Brain microvascular endothelial cell (primary cell): ENCODE measurements around the gene ADGRB3.

Experiments
- DNase-seq: peaks from one replicate; pipeline ENCODE4 v3.0.0-alpha.2; 2020
- H3K27ac ChIP-seq: fragments of 250-450 bp; sonication (Bioruptor Pico); 2 replicates; pipeline ENCODE4 v1.5.1; 2020; ENCODE audit warnings: mild to moderate bottlenecking, moderate library complexity
- H3K27me3 ChIP-seq: fragments of 250-450 bp; sonication (Bioruptor Pico); replicated peaks from 2 replicates; pipeline ENCODE4 v1.5.1; 2020; ENCODE audit warnings: mild to moderate bottlenecking
- H3K36me3 ChIP-seq: fragments of 250-450 bp; sonication (Bioruptor Pico); replicated peaks from 2 replicates; pipeline ENCODE4 v1.5.1; 2020; ENCODE audit warnings: mild to moderate bottlenecking
- H3K4me3 ChIP-seq: 2 replicates; pipeline ENCODE4 v1.5.1; 2011; ENCODE audit warnings: low read depth, mild to moderate bottlenecking, control low read depth, low read length, moderate library complexity
- CTCF ChIP-seq: IDR thresholded peaks from 2 replicates; pipeline ENCODE4 v1.5.1; 2011; ENCODE audit warnings: low read depth, mild to moderate bottlenecking, moderate library complexity, low read length, control low read depth, inconsistent platforms; ENCODE audit errors: missing control alignments
- in situ Hi-C: cut with HindIII; loops from 2 replicates; pipeline ENCODE4 v1.10.0; 2017; ENCODE audit warnings: low sequenced_read_pairs, low pct_ligation_motif_present

The ADGRB3 gene

GRCh38 chr6:69390125-69390524 lies 755.0 kb downstream of the ADGRB3 start:
- Histone ChIP-seq H3K27ac (no peak overlapping the region), H3K4me3 (no peak overlapping the region), H3K36me3 (no peaks in the 10 kb centered on the region), H3K27me3 (no peaks in the 10 kb centered on the region)
- in situ Hi-C loops: no loop called here
- no peak for DNase-seq
- no peak for TF ChIP-seq CTCF

GRCh38 chr6:69391106-69391505 lies 756.0 kb downstream of the ADGRB3 start:
- Histone ChIP-seq H3K4me3 (no peak overlapping the region), H3K36me3 (no peaks in the 10 kb centered on the region), H3K27me3 (no peaks in the 10 kb centered on the region), H3K27ac (no peak overlapping the region)
- in situ Hi-C loops: no loop called here
- TF ChIP-seq CTCF: no peak
- DNase-seq: no peak

- in situ Hi-C loops: no loop called here
- Histone ChIP-seq H3K27ac (no peak overlapping the region), H3K27me3 (no peaks in the 10 kb centered on the region), H3K4me3 (no peak overlapping the region), H3K36me3 (no peaks in the 10 kb centered on the region)
- DNase-seq: no peak
- TF ChIP-seq CTCF: no peak
Measured at GRCh38 chr6:69392745-69393144, 757.7 kb downstream of the ADGRB3 start.

- Histone ChIP-seq H3K27ac (no peak overlapping the region), H3K27me3 (no peaks in the 10 kb centered on the region), H3K4me3 (no peak overlapping the region), H3K36me3 (no peaks in the 10 kb centered on the region)
- DNase-seq: no peak
- no peak for TF ChIP-seq CTCF
- in situ Hi-C loops: no loop called here
Measured at GRCh38 chr6:69398311-69398710, 763.2 kb downstream of the ADGRB3 start.

GRCh38 chr6:69398729-69399128 lies 763.6 kb downstream of the ADGRB3 start:
- H3K4me3 ChIP-seq: no peak overlapping the region
- in situ Hi-C loops: no loop called here
- TF ChIP-seq CTCF: no peak
- no peak overlapping the region for H3K27ac ChIP-seq
- no peaks in the 10 kb centered on the region for H3K36me3 ChIP-seq
- DNase-seq: no peak
- H3K27me3 ChIP-seq: no peaks in the 10 kb centered on the region

- TF ChIP-seq CTCF: no peak
- H3K27ac ChIP-seq: no peak overlapping the region
- no peak for DNase-seq
- H3K4me3 ChIP-seq: no peak overlapping the region
- no peaks in the 10 kb centered on the region for H3K27me3 ChIP-seq
- H3K36me3 ChIP-seq: no peaks in the 10 kb centered on the region
- in situ Hi-C loops: no loop called here
Measured at GRCh38 chr6:69408886-69409285, 773.8 kb downstream of the ADGRB3 start.
